Measurements from ENCODE around the gene C7orf25. TPM values are rescaled to one million over a fixed set of nuclear protein-coding genes. Genes with fewer than 3 reads are reported as not detected.
"Not testable (repeated sequence)": the region's sequence is repeated elsewhere in the genome, so short reads cannot be mapped to it uniquely, and the experiment has no call there.

C7orf25 gene
- polyA plus RNA-seq, 2 donors, result 3.0 to 6.3 TPM

DNA sequence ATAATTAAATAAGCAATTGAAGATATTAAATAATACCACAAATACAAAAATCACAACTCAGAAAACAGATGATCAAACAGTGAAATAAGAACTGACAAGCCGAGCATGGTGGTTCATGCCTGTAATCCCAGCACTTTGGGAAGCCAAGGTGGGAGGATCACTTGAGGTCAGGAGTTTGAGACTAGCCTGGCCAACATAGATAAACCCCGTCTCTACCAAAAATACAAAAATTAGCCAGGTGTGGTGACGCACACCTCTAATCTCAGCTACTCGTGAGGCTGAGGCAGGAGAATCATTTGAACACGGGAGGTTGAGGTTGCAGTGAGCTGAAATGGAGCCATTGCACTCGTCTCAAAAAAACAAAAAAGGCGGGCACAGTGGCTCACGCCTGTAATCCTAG lies 26.7 kb downstream of the C7orf25 start:
- H3K9me3 ChIP-seq (ENCODE audit: control insufficient read depth in 2 of 2, insufficient read depth in 1 of 2, low read depth in 1 of 2, low read length in 1 of 2); H3K4me3 ChIP-seq (ENCODE audit: low read depth in 1 of 2, low read length in 2 of 2); H3K27ac ChIP-seq (ENCODE audit: low read depth in 2 of 2, low read length in 1 of 2); H3K27me3 ChIP-seq (ENCODE audit: control insufficient read depth in 1 of 2, insufficient read depth in 2 of 2, low read length in 2 of 2); H3K36me3 ChIP-seq (ENCODE audit: control insufficient read depth in 2 of 2, insufficient read depth in 2 of 2, low read length in 1 of 2): not testable (repeated sequence)
- H3K4me1 ChIP-seq (ENCODE audit: control insufficient read depth in 2 of 2, insufficient read depth in 2 of 2, low read length in 1 of 2), result peaks cover 0 to 11% of the 10 kb centered on the region in 2 donors
- WGBS, 2 donors, result 95 to 97% methylated on average over 8 of the region's 8 CpGs

DNA sequence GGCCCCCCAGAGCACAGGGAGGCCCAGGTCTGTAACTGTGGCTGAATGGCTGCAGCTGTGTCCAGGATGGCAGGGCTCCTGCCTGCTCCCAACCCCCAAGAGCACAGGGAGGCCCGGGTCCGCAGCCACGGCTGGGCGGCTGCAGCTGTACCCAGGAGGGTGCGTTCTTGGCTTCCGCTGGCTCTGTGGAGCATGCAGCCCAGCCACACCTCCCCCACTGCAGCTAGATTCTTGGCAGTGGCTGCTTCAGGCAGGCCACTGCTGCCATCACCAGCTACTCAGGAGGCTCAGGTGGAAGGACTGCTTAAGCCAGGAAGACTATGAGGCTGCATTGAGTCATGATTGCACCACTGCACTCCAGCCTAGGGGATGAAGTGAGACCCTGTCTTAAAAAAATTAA lies 27.9 kb downstream of the C7orf25 start:
- peaks cover 0 to 3% of the 10 kb centered on the region in 2 donors for H3K36me3 ChIP-seq (ENCODE audit: control insufficient read depth in 2 of 2, insufficient read depth in 2 of 2, low read length in 1 of 2)
- H3K27ac ChIP-seq (ENCODE audit: low read depth in 2 of 2, low read length in 1 of 2), result no peak overlapping the region
- no peak overlapping the region for H3K4me3 ChIP-seq (ENCODE audit: low read depth in 1 of 2, low read length in 2 of 2)
- no peaks in the 10 kb centered on the region for H3K27me3 ChIP-seq (ENCODE audit: control insufficient read depth in 1 of 2, insufficient read depth in 2 of 2, low read length in 2 of 2)
- H3K9me3 ChIP-seq (ENCODE audit: control insufficient read depth in 2 of 2, insufficient read depth in 1 of 2, low read depth in 1 of 2, low read length in 1 of 2), result no peaks in the 10 kb centered on the region
- peaks cover 0 to 11% of the 10 kb centered on the region in 2 donors for H3K4me1 ChIP-seq (ENCODE audit: control insufficient read depth in 2 of 2, insufficient read depth in 2 of 2, low read length in 1 of 2)
- 83 to 89% methylated on average over 6 of the region's 6 CpGs for WGBS, 2 donors

DNA sequence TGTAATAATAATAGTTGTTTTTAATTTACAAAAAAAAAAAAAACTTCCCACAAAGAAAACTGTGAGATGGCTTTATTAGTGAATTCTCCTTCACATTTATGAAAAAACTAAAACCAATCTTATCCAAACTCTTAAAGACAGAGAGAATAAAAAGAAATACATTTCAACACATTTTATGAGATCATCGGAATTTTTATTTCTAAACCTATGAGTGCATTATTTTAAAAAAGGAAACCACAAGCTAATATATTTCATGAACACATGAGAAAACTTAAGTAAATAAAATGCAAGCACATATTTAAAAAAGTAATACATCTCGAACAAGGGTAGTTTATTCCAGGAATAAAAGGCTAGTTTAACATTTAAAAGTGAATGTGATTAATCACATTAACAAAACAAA lies 31.5 kb downstream of the C7orf25 start:
- Histone ChIP-seq H3K4me3 (ENCODE audit: low read depth in 1 of 2, low read length in 2 of 2) (no peak overlapping the region), H3K4me1 (ENCODE audit: control insufficient read depth in 2 of 2, insufficient read depth in 2 of 2, low read length in 1 of 2) (no peaks in the 10 kb centered on the region), H3K27me3 (ENCODE audit: control insufficient read depth in 1 of 2, insufficient read depth in 2 of 2, low read length in 2 of 2) (no peaks in the 10 kb centered on the region), H3K36me3 (ENCODE audit: control insufficient read depth in 2 of 2, insufficient read depth in 2 of 2, low read length in 1 of 2) (peaks cover 0 to 3% of the 10 kb centered on the region in 2 donors), H3K27ac (ENCODE audit: low read depth in 2 of 2, low read length in 1 of 2) (no peak overlapping the region), H3K9me3 (ENCODE audit: control insufficient read depth in 2 of 2, insufficient read depth in 1 of 2, low read depth in 1 of 2, low read length in 1 of 2) (no peaks in the 10 kb centered on the region)
- WGBS, 2 donors, result 74 to 80% methylated on average over 2 of the region's 2 CpGs

DNA sequence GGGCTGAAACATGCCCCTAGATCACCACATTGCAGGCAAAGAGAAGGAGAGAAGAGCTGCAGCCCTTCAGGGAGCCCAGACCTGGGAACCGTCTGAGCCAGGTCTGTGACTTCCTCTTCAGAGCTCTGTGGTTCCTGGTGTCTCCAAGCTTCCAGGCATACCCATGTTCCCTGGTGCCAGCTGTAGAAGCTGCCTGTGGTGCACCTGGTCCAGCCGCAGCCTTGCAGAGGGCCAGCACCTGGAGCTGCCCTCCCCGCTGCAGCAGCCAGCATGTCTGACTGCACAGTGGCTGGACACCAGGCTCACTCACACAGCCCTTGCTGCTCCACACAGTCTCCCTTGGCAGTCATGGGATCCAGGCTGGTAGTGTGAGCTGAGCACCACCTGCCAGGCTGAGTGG lies 33.6 kb downstream of the C7orf25 start:
- H3K4me3 ChIP-seq (ENCODE audit: low read depth in 1 of 2, low read length in 2 of 2), result no peak overlapping the region
- H3K9me3 ChIP-seq (ENCODE audit: control insufficient read depth in 2 of 2, insufficient read depth in 1 of 2, low read depth in 1 of 2, low read length in 1 of 2), result no peaks in the 10 kb centered on the region
- H3K4me1 ChIP-seq (ENCODE audit: control insufficient read depth in 2 of 2, insufficient read depth in 2 of 2, low read length in 1 of 2), result no peaks in the 10 kb centered on the region
- 84 to 86% methylated on average over 3 of the region's 3 CpGs for WGBS, 2 donors
- H3K27ac ChIP-seq (ENCODE audit: low read depth in 2 of 2, low read length in 1 of 2), result no peak overlapping the region
- H3K36me3 ChIP-seq (ENCODE audit: control insufficient read depth in 2 of 2, insufficient read depth in 2 of 2, low read length in 1 of 2), result no peaks in the 10 kb centered on the region
- no peaks in the 10 kb centered on the region for H3K27me3 ChIP-seq (ENCODE audit: control insufficient read depth in 1 of 2, insufficient read depth in 2 of 2, low read length in 2 of 2)

DNA sequence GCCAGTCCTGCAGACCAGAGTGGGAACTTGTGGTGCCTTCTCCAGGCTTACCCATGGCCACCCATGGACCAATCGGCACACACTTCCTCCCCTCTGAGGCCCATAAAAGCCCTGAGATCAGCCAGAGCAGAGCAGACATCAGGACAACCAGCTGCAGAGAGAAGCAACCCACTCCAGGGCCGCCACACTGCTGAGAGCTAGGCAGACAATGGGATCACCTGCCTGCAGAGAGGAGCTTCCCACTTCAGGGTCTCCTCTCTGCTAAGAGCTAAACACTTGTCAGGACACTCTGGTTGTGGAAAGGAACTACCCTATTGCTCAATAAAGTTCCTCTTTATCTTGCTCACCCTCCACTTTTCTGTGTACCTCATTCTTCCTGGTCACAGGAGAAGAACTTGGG lies 34.0 kb downstream of the C7orf25 start:
- no peaks in the 10 kb centered on the region for H3K36me3 ChIP-seq (ENCODE audit: control insufficient read depth in 2 of 2, insufficient read depth in 2 of 2, low read length in 1 of 2)
- 86 to 96% methylated on average over 2 of the region's 2 CpGs for WGBS, 2 donors
- H3K4me1 ChIP-seq (ENCODE audit: control insufficient read depth in 2 of 2, insufficient read depth in 2 of 2, low read length in 1 of 2), result no peaks in the 10 kb centered on the region
- no peak overlapping the region for H3K27ac ChIP-seq (ENCODE audit: low read depth in 2 of 2, low read length in 1 of 2)
- no peaks in the 10 kb centered on the region for H3K27me3 ChIP-seq (ENCODE audit: control insufficient read depth in 1 of 2, insufficient read depth in 2 of 2, low read length in 2 of 2)
- H3K9me3 ChIP-seq (ENCODE audit: control insufficient read depth in 2 of 2, insufficient read depth in 1 of 2, low read depth in 1 of 2, low read length in 1 of 2), result no peaks in the 10 kb centered on the region
- H3K4me3 ChIP-seq (ENCODE audit: low read depth in 1 of 2, low read length in 2 of 2), result no peak overlapping the region

DNA sequence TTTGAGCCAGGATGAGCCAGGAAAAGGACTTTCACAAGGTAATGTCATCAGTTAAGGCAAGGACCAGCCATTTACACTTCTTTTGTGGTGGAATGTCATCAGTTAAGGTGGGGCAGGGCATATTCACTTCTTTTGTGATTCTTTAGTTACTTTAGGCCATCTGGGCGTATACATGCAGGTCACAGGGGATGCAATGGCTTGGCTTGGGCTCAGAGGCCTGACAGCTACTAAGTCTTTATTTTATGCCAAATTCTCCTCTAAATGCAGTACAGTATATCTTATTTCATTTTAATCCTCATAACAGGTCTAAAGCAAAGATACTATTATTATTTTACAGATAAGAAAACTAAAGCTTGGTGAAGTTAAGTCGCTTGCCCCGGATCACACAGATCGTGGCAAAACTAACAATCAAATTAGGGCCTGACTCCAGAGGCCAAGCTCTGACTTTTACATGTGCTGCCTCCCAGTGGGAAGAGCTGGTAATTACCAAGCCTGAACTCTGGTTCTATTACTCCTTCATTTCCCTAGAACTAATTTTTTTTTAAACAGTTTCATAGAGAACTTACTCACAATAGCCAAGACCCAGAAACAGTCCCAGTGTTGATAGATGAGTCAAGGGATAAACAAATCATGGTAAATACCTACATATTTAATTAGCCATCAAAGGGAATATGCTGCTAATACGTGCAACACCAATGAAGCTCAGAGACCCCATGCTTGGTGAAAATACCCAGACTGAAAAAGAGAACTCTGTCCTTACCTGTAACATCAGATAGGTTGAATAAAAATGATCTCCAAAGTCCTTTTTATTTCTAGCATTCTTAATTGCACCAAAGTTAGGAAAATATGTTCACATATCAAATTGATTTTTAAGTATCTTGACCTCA lies 35.4 kb downstream of the C7orf25 start:
- no peaks in the 10 kb centered on the region for H3K9me3 ChIP-seq (ENCODE audit: control insufficient read depth in 2 of 2, insufficient read depth in 1 of 2, low read depth in 1 of 2, low read length in 1 of 2)
- H3K27ac ChIP-seq (ENCODE audit: low read depth in 2 of 2, low read length in 1 of 2), result no peak overlapping the region
- no peaks in the 10 kb centered on the region for H3K4me1 ChIP-seq (ENCODE audit: control insufficient read depth in 2 of 2, insufficient read depth in 2 of 2, low read length in 1 of 2)
- 30 to 33% methylated on average over 5 of the region's 5 CpGs for WGBS, 2 donors
- H3K4me3 ChIP-seq (ENCODE audit: low read depth in 1 of 2, low read length in 2 of 2), result no peak overlapping the region
- no peaks in the 10 kb centered on the region for H3K27me3 ChIP-seq (ENCODE audit: control insufficient read depth in 1 of 2, insufficient read depth in 2 of 2, low read length in 2 of 2)
- H3K36me3 ChIP-seq (ENCODE audit: control insufficient read depth in 2 of 2, insufficient read depth in 2 of 2, low read length in 1 of 2), result no peaks in the 10 kb centered on the region

DNA sequence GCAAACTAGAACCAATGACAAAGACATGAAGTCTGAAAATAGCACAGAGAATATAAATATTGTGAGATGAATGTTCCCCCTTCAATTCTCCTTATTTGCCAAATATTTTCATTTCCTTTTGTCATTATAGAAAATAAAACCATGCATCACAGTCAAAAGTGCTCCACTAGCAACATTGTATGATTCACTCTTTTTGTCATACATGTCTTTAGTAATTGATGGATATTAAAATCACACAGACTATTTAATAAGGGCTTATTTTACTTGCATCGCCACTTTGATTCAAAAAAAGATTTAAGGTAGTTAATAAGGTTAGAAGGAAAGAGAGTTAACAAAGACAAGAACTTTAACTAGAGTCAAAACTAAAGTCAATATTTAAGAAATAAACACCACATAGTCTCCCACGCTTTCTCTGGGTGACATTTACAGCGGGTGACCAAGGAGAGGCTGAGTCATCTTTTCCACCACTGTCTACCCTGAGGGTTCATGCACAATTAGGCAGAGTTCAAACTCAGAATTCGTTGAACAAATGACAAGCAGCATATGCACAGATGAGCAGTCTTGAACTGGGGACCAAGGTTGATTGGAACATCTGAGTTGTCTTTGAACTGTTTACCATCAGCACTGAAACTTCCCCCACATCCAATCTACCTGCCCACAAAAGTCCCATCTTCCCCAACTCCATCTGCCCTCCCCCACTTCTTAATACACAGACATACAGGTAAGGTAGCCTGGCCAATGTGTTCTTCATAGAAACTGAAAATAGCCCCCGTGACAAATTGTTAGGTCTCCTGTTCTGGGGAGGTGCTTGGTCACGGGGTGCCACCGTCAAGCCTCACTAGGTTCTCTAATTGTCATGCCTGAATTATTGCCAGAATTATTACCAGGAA lies 42.5 kb downstream of the C7orf25 start:
- no peaks in the 10 kb centered on the region for H3K27me3 ChIP-seq (ENCODE audit: control insufficient read depth in 1 of 2, insufficient read depth in 2 of 2, low read length in 2 of 2)
- 38 to 46% methylated on average over 7 of the region's 7 CpGs for WGBS, 2 donors
- H3K4me3 ChIP-seq (ENCODE audit: low read depth in 1 of 2, low read length in 2 of 2), result no peak overlapping the region
- H3K27ac ChIP-seq (ENCODE audit: low read depth in 2 of 2, low read length in 1 of 2), result no peak overlapping the region
- H3K9me3 ChIP-seq (ENCODE audit: control insufficient read depth in 2 of 2, insufficient read depth in 1 of 2, low read depth in 1 of 2, low read length in 1 of 2), result peaks cover 0 to 12% of the 10 kb centered on the region in 2 donors
- peaks cover 0 to 4% of the 10 kb centered on the region in 2 donors for H3K4me1 ChIP-seq (ENCODE audit: control insufficient read depth in 2 of 2, insufficient read depth in 2 of 2, low read length in 1 of 2)
- no peaks in the 10 kb centered on the region for H3K36me3 ChIP-seq (ENCODE audit: control insufficient read depth in 2 of 2, insufficient read depth in 2 of 2, low read length in 1 of 2)

DNA sequence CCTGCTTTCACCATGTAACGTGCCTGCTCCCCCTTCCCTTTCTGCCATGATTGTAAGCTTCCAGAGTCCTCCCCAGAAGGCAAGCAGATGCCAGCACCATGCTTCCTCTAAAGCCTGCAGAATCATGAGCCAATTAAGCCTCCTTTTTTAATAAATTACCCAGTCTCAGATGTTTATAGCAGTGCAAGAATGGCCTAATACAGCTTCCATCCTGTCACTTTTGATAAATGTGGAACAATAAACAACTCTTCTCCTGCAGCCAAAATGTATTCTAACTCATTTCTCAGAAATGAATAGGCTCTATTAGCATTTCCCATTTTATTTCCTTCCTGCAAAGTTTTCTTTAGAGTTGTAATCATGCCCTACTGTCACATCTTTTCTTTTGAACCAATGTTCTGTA lies 43.4 kb downstream of the C7orf25 start:
- 64 to 65% methylated on average over 1 of the region's 1 CpG for WGBS, 2 donors
- Histone ChIP-seq H3K4me3 (ENCODE audit: low read depth in 1 of 2, low read length in 2 of 2) (no peak overlapping the region), H3K4me1 (ENCODE audit: control insufficient read depth in 2 of 2, insufficient read depth in 2 of 2, low read length in 1 of 2) (peaks cover 0 to 4% of the 10 kb centered on the region in 2 donors), H3K27me3 (ENCODE audit: control insufficient read depth in 1 of 2, insufficient read depth in 2 of 2, low read length in 2 of 2) (no peaks in the 10 kb centered on the region), H3K27ac (ENCODE audit: low read depth in 2 of 2, low read length in 1 of 2) (no peak overlapping the region), H3K36me3 (ENCODE audit: control insufficient read depth in 2 of 2, insufficient read depth in 2 of 2, low read length in 1 of 2) (no peaks in the 10 kb centered on the region), H3K9me3 (ENCODE audit: control insufficient read depth in 2 of 2, insufficient read depth in 1 of 2, low read depth in 1 of 2, low read length in 1 of 2) (peaks cover 0 to 12% of the 10 kb centered on the region in 2 donors)

Data from esophagus (tissue), 2 donors.